Ovary (tissue), 3 donors: ENCODE measurements around the gene LSS.
"Not testable (repeated sequence)": the region's sequence is repeated elsewhere in the genome, so short reads cannot be mapped to it uniquely, and the experiment has no call there.

Experiments used
- EP300 ChIP-seq: sonication (generic); formaldehyde crosslinking; IDR thresholded peaks from one replicate; pipeline ENCODE4 v1.6.1; 2017; ENCODE audit warnings: antibody characterized with exemption
- POLR2A ChIP-seq: fragments of 450-650 bp; IDR thresholded peaks from one replicate; pipeline ENCODE4 v1.6.1; 2017; ENCODE audit warnings: antibody characterized with exemption, mild to moderate bottlenecking, moderate library complexity
- TF ChIP-seq, protein P1 (sequence below), 3 donors: fragments of 450-650 bp in 2 of 3; fragments of 200-600 bp in 1 of 3; IDR thresholded peaks; one replicate each; pipeline versions ENCODE4 v1.5.1 to v1.8.0; 2016 to 2022; ENCODE audit warnings: antibody characterized with exemption in 3 of 3, mild to moderate bottlenecking in 1 of 3
- donor health status: DM: no; HTN: no; CAD: no.

DNA sequence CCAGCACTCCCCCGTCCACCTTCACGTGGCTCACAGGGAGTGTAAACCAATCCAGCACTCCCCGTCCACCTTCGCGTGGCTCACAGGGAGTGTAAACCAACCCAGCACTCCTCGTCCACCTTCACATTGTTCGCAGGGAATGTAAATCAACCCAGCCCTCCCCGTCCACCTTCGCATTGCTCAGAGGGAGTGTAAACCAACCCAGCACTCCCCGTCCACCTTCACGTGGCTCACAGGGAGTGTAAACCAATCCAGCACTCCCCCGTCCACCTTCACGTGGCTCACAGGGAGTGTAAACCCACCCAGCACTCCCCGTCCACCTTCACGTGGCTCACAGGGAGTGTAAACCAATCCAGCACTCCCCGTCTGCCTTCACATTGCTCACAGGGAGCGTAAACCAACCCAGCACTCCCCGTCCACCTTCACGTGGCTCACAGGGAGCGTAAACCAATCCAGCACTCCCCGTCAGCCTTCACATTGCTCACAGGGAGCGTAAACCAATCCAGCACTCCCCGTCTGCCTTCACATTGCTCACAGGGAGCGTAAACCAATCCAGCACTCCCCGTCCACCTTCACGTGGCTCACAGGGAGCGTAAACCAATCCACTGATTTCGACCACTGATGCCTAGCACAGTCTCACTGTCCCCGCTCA lies 88.1 kb downstream of the LSS start:
- not testable (repeated sequence) for TF ChIP-seq POLR2A, EP300
- TF ChIP-seq, protein P1, sequence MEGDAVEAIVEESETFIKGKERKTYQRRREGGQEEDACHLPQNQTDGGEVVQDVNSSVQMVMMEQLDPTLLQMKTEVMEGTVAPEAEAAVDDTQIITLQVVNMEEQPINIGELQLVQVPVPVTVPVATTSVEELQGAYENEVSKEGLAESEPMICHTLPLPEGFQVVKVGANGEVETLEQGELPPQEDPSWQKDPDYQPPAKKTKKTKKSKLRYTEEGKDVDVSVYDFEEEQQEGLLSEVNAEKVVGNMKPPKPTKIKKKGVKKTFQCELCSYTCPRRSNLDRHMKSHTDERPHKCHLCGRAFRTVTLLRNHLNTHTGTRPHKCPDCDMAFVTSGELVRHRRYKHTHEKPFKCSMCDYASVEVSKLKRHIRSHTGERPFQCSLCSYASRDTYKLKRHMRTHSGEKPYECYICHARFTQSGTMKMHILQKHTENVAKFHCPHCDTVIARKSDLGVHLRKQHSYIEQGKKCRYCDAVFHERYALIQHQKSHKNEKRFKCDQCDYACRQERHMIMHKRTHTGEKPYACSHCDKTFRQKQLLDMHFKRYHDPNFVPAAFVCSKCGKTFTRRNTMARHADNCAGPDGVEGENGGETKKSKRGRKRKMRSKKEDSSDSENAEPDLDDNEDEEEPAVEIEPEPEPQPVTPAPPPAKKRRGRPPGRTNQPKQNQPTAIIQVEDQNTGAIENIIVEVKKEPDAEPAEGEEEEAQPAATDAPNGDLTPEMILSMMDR (IDR thresholded peaks at IDR 0.05) = not testable (repeated sequence)
